Measurements from ENCODE around the gene POGZ. TPM values are rescaled to one million over a fixed set of nuclear protein-coding genes. Genes with fewer than 3 reads are reported as not detected.

The POGZ gene
- total RNA-seq, 4 donors from 2014 or later, result 44.1 to 90.9 (median 72.7) TPM

GRCh38 chr1:151457911-151458801, 1.1 kb downstream of the POGZ start:
- intact Hi-C loops (cut with DNase I; ENCODE audit: low total_unique reads), result no loop called here
- 2 to 3% methylated on average over 15 to 25 of the region's 69 CpGs for WGBS, 2 donors (ENCODE audit: low coverage in 1 of 2)

GRCh38 chr1:151455966-151456365, 3.3 kb downstream of the POGZ start:
- TF ChIP-seq POLR2AphosphoS5 (IDR thresholded peaks at IDR 0.05), result no peak
- no peak for TF ChIP-seq EP300 (IDR thresholded peaks at IDR 0.05; ENCODE audit: low read depth)
- TF ChIP-seq POLR2A (IDR thresholded peaks at IDR 0.05), result no peak
- no peak for TF ChIP-seq CTCF (IDR thresholded peaks at IDR 0.05)
- no peak for DNase-seq
- intact Hi-C loops (cut with DNase I; ENCODE audit: low total_unique reads) (no loop called here), in situ Hi-C loops (cut with MboI; ENCODE audit: low pct_ligation_motif_present in 1 of 4, low pct_unique_long_range_greater_than_20kb in 1 of 4, low sequenced_read_pairs in 3 of 4) (no loop called here)
- peaks cover 16 to 41% (median 21%) of the 10 kb centered on the region in 4 donors for H3K4me1 ChIP-seq
- H3K27ac ChIP-seq, result peak overlapping the region in 2 of 4 donors; percentile 94 to 95
- 45 to 79% methylated on average over 1 of the region's 1 CpG for WGBS, 2 donors (ENCODE audit: low coverage in 1 of 2)
- H3K9me3 ChIP-seq, result no peaks in the 10 kb centered on the region
- no peaks in the 10 kb centered on the region for H3K27me3 ChIP-seq
- no peak overlapping the region for H3K4me3 ChIP-seq
- no peaks in the 10 kb centered on the region for H3K36me3 ChIP-seq

More at GRCh38 chr1:151457911-151458801, 1.1 kb downstream of the POGZ start:
- in situ Hi-C loops (cut with MboI; ENCODE audit: low pct_ligation_motif_present in 1 of 4, low pct_unique_long_range_greater_than_20kb in 1 of 4, low sequenced_read_pairs in 3 of 4), result no loop called here
- Histone ChIP-seq H3K4me3 (peak overlapping the region; percentile 62 to 80 (median 69)), H3K4me1 (peaks cover 16 to 41% (median 21%) of the 10 kb centered on the region in 4 donors), H3K27me3 (no peaks in the 10 kb centered on the region), H3K27ac (peak overlapping the region; percentile 90 to 95 (median 93)), H3K36me3 (no peaks in the 10 kb centered on the region), H3K9me3 (no peaks in the 10 kb centered on the region)
- TF ChIP-seq POLR2A (IDR thresholded peaks at IDR 0.05), result peak; percentile 43
- no peak for TF ChIP-seq CTCF (IDR thresholded peaks at IDR 0.05)
- TF ChIP-seq EP300 (IDR thresholded peaks at IDR 0.05; ENCODE audit: low read depth), result no peak
- peak; percentile 59 to 87 (median 70) for TF ChIP-seq POLR2AphosphoS5 (IDR thresholded peaks at IDR 0.05)
- DNase-seq, result peak; percentile 66

- H3K4me3 ChIP-seq, result no peak overlapping the region
- no peaks in the 10 kb centered on the region for H3K27me3 ChIP-seq
- peak overlapping the region in 1 of 4 donors; percentile 94 for H3K27ac ChIP-seq
- in situ Hi-C loops (cut with MboI; ENCODE audit: low pct_ligation_motif_present in 1 of 4, low pct_unique_long_range_greater_than_20kb in 1 of 4, low sequenced_read_pairs in 3 of 4), result no loop called here
- DNase-seq, result no peak
- no peaks in the 10 kb centered on the region for H3K9me3 ChIP-seq
- intact Hi-C loops (cut with DNase I; ENCODE audit: low total_unique reads), result no loop called here
- no peaks in the 10 kb centered on the region for H3K36me3 ChIP-seq
- no peak for TF ChIP-seq POLR2A (IDR thresholded peaks at IDR 0.05)
- no peak for TF ChIP-seq EP300 (IDR thresholded peaks at IDR 0.05; ENCODE audit: low read depth)
- TF ChIP-seq CTCF (IDR thresholded peaks at IDR 0.05), result no peak
- no peak for TF ChIP-seq POLR2AphosphoS5 (IDR thresholded peaks at IDR 0.05)
- H3K4me1 ChIP-seq, result peaks cover 16 to 41% (median 21%) of the 10 kb centered on the region in 4 donors
- 68 to 87% methylated on average over 2 of the region's 2 CpGs for WGBS, 2 donors (ENCODE audit: low coverage in 1 of 2)
Observed at GRCh38 chr1:151455231-151455630, 4.1 kb downstream of the POGZ start.

GRCh38 chr1:151447696-151448095, 11.6 kb downstream of the POGZ start:
- no peak for DNase-seq
- in situ Hi-C loops (cut with MboI; ENCODE audit: low pct_ligation_motif_present in 1 of 4, low pct_unique_long_range_greater_than_20kb in 1 of 4, low sequenced_read_pairs in 3 of 4), result loop anchor here in 1 of 4 donors (25.0 kb wide), 1 partner anchor 290 kb away; no protein-coding TSS in a partner anchor
- Histone ChIP-seq H3K4me1 (peaks cover 5 to 30% (median 14%) of the 10 kb centered on the region in 4 donors), H3K27me3 (no peaks in the 10 kb centered on the region), H3K4me3 (no peak overlapping the region), H3K27ac (no peak overlapping the region), H3K9me3 (no peaks in the 10 kb centered on the region), H3K36me3 (no peaks in the 10 kb centered on the region)
- 60 to 62% methylated on average over 1 to 2 of the region's 2 CpGs for WGBS, 2 donors (ENCODE audit: low coverage in 1 of 2)
- intact Hi-C loops (cut with DNase I; ENCODE audit: low total_unique reads), result loop anchor here (10.0 kb wide), 1 partner anchor 97 kb away; the partner anchor contains the start of gene TUFT1
- TF ChIP-seq POLR2A (IDR thresholded peaks at IDR 0.05), result no peak
- TF ChIP-seq CTCF (IDR thresholded peaks at IDR 0.05), result no peak
- TF ChIP-seq POLR2AphosphoS5 (IDR thresholded peaks at IDR 0.05), result no peak
- TF ChIP-seq EP300 (IDR thresholded peaks at IDR 0.05; ENCODE audit: low read depth), result no peak
